Calu3 (cell line): ENCODE data around the gene MYL3. TPM values are rescaled to one million over a fixed set of nuclear protein-coding genes. Genes with fewer than 3 reads are reported as not detected.

Experiments used
- BruUV-seq: library from RNA; stranded (reverse); fragments of 400-500 nt; replicated peaks from 2 replicates; lab custom pipeline; 2021; lab: Mats Ljungman, UMichigan
- CTCF ChIA-PET: fragments of 300-600 bp; sonication (Branson Sonifier 250); formaldehyde crosslinking; loops from one replicate; lab custom pipeline; 2022; ENCODE audit warnings: antibody characterized with exemption; lab: Charles Lee
- DNase-seq: peaks from one replicate; pipeline ENCODE4 v3.0.0; 2022
- H3K27ac Mint-ChIP-seq: one replicate; pipeline ENCODE4 v1.8.0; 2022; ENCODE audit warnings: mixed read lengths; ENCODE audit not compliant: unreplicated experiment
- H3K27me3 Mint-ChIP-seq: one replicate; pipeline ENCODE4 v1.8.0; 2022; ENCODE audit warnings: mixed read lengths; ENCODE audit not compliant: unreplicated experiment
- H3K36me3 Mint-ChIP-seq: one replicate; pipeline ENCODE4 v1.8.0; 2022; ENCODE audit warnings: mild to moderate bottlenecking, moderate library complexity, mixed read lengths; ENCODE audit not compliant: insufficient read depth, unreplicated experiment
- H3K4me1 Mint-ChIP-seq: one replicate; pipeline ENCODE4 v1.8.0; 2022; ENCODE audit warnings: mild to moderate bottlenecking, low read depth, mixed read lengths; ENCODE audit not compliant: unreplicated experiment
- H3K4me3 Mint-ChIP-seq: one replicate; pipeline ENCODE4 v1.8.0; 2022; ENCODE audit warnings: mild to moderate bottlenecking, low read depth, moderate library complexity, mixed read lengths; ENCODE audit not compliant: unreplicated experiment
- H3K9me3 Mint-ChIP-seq: one replicate; pipeline ENCODE4 v1.8.0; 2022; ENCODE audit warnings: low read depth, mixed read lengths; ENCODE audit not compliant: unreplicated experiment
- CTCF ChIP-seq: fragments of 200-600 bp; IDR thresholded peaks from one replicate; pipeline ENCODE4 v1.8.0; 2022; ENCODE audit warnings: antibody characterized with exemption; ENCODE audit not compliant: unreplicated experiment
- intact Hi-C: fragments of 100-400 bp; cut with micrococcal nuclease; formaldehyde crosslinking; loops from one replicate; pipeline ENCODE4 v1.10.0; 2022; ENCODE audit not compliant: unreplicated experiment
- total RNA-seq: library from RNA; stranded (reverse); gene quantifications from 2 replicates; pipeline ENCODE4 v1.2.3, GENCODE V29; 2022

The MYL3 gene
- total RNA-seq, 1 experiment from 2014 or later, result not detected

GRCh38 chr3:46904303-46905212, 41.3 kb upstream of the MYL3 start:
- no peaks in the 10 kb centered on the region for H3K27me3 Mint-ChIP-seq
- no peak for DNase-seq
- CTCF ChIA-PET, result interaction anchor here (0.7 kb wide), 1 partner anchor 10 kb away, joined by 3 read pairs; no protein-coding TSS in a partner anchor
- intact Hi-C loops, result loop anchor here (5.0 kb wide), 1 partner anchor 37 kb away; no protein-coding TSS in a partner anchor
- no peak overlapping the region for H3K4me3 Mint-ChIP-seq
- no peak for TF ChIP-seq CTCF
- H3K9me3 Mint-ChIP-seq, result no peaks in the 10 kb centered on the region
- H3K4me1 Mint-ChIP-seq, result peaks cover 7% of the 10 kb centered on the region
- BruUV-seq, result no TSS peak
- no peaks in the 10 kb centered on the region for H3K36me3 Mint-ChIP-seq
- no peak overlapping the region for H3K27ac Mint-ChIP-seq

GRCh38 chr3:46903341-46904302, 40.4 kb upstream of the MYL3 start:
- peaks cover 13% of the 10 kb centered on the region for H3K4me1 Mint-ChIP-seq
- intact Hi-C loops, result no loop called here
- no peak for TF ChIP-seq CTCF
- H3K27ac Mint-ChIP-seq, result no peak overlapping the region
- CTCF ChIA-PET, result no interaction called here
- no peaks in the 10 kb centered on the region for H3K9me3 Mint-ChIP-seq
- no peak overlapping the region for H3K4me3 Mint-ChIP-seq
- H3K27me3 Mint-ChIP-seq, result peaks cover 9% of the 10 kb centered on the region
- BruUV-seq, result no TSS peak
- H3K36me3 Mint-ChIP-seq, result no peaks in the 10 kb centered on the region
- no peak for DNase-seq

- Mint-ChIP-seq H3K36me3 (no peaks in the 10 kb centered on the region), H3K27ac (no peak overlapping the region)
- no TSS peak for BruUV-seq
Measured at GRCh38 chr3:46902188-46902631, 39.0 kb upstream of the MYL3 start.

More at GRCh38 chr3:46902188-46902631, 39.0 kb upstream of the MYL3 start:
- intact Hi-C loops, result no loop called here
- CTCF ChIA-PET, result no interaction called here
- Mint-ChIP-seq H3K9me3 (no peaks in the 10 kb centered on the region), H3K4me3 (no peak overlapping the region), H3K4me1 (peaks cover 22% of the 10 kb centered on the region), H3K27me3 (peaks cover 20% of the 10 kb centered on the region)
- no peak for DNase-seq
- no peak for TF ChIP-seq CTCF
